ENCODE measurements around the gene ESYT3. TPM values are rescaled to one million over a fixed set of nuclear protein-coding genes. Genes with fewer than 3 reads are reported as not detected.

Gene ESYT3
- total and polyA plus RNA-seq, 9 of the 15 experiments (the other 6 are each of a cell fraction or from before 2014, with no cell fraction given): not detected

GRCh38 chr3:138429665-138430064 lies 4.8 kb upstream of the ESYT3 start (continued):
- no peak for TF ChIP-seq SAFB (IDR thresholded peaks at IDR 0.05; ENCODE audit: borderline replicate concordance, low read depth, low read length)
- TF ChIP-seq ZNF263 (CRISPR knock-in tag; IDR thresholded peaks at IDR 0.05; ENCODE audit: borderline replicate concordance): peak; percentile 23; the same call in 1 of the 2 replicates
- TF ChIP-seq NBN (IDR thresholded peaks at IDR 0.05; ENCODE audit: low read depth): no peak
- TF ChIP-seq ARHGAP35 (IDR thresholded peaks at IDR 0.05; ENCODE audit: partially characterized antibody): no peak
- TF ChIP-seq TCF3 (CRISPR knock-in tag; IDR thresholded peaks at IDR 0.05): peak; percentile 31
- peak; percentile 55 for TF ChIP-seq CBFA2T2 (conservative IDR thresholded peaks at IDR 0.05)
- peak; percentile 53; the same call in 1 of the 2 replicates for TF ChIP-seq SMARCE1 (IDR thresholded peaks at IDR 0.05)
- no peak for TF ChIP-seq SPI1 (IDR thresholded peaks at IDR 0.05; ENCODE audit: borderline replicate concordance, low read depth, low read length)
- TF ChIP-seq, protein P1, sequence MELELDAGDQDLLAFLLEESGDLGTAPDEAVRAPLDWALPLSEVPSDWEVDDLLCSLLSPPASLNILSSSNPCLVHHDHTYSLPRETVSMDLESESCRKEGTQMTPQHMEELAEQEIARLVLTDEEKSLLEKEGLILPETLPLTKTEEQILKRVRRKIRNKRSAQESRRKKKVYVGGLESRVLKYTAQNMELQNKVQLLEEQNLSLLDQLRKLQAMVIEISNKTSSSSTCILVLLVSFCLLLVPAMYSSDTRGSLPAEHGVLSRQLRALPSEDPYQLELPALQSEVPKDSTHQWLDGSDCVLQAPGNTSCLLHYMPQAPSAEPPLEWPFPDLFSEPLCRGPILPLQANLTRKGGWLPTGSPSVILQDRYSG (tag; conservative IDR thresholded peaks at IDR 0.05; ENCODE audit: low read depth): no peak
- TF ChIP-seq MEIS2 (IDR thresholded peaks at IDR 0.05; ENCODE audit: partially characterized antibody): no peak
- TF ChIP-seq ZNF584 (CRISPR knock-in tag; IDR thresholded peaks at IDR 0.05; ENCODE audit: low read depth): no peak
- TF ChIP-seq CHCHD3 (CRISPR knock-in tag; IDR thresholded peaks at IDR 0.05): no peak
- no peak for TF ChIP-seq RBM15 (IDR thresholded peaks at IDR 0.05; ENCODE audit: insufficient read depth, low read length)
- TF ChIP-seq, protein P2, sequence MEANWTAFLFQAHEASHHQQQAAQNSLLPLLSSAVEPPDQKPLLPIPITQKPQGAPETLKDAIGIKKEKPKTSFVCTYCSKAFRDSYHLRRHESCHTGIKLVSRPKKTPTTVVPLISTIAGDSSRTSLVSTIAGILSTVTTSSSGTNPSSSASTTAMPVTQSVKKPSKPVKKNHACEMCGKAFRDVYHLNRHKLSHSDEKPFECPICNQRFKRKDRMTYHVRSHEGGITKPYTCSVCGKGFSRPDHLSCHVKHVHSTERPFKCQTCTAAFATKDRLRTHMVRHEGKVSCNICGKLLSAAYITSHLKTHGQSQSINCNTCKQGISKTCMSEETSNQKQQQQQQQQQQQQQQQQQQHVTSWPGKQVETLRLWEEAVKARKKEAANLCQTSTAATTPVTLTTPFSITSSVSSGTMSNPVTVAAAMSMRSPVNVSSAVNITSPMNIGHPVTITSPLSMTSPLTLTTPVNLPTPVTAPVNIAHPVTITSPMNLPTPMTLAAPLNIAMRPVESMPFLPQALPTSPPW (CRISPR knock-in tag; IDR thresholded peaks at IDR 0.05): no peak
- TF ChIP-seq, protein P3, sequence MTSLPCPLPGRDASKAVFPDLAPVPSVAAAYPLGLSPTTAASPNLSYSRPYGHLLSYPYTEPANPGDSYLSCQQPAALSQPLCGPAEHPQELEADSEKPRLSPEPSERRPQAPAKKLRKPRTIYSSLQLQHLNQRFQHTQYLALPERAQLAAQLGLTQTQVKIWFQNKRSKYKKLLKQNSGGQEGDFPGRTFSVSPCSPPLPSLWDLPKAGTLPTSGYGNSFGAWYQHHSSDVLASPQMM (CRISPR knock-in tag; IDR thresholded peaks at IDR 0.05): no peak
- no peak for TF ChIP-seq UBTF (IDR thresholded peaks at IDR 0.05; ENCODE audit: borderline replicate concordance in 1 of 2, low read depth in 2 of 2, low read length in 2 of 2)
- no peak for TF ChIP-seq TAF15 (IDR thresholded peaks at IDR 0.05; ENCODE audit: low read depth, low read length)
- TF ChIP-seq, protein P4, sequence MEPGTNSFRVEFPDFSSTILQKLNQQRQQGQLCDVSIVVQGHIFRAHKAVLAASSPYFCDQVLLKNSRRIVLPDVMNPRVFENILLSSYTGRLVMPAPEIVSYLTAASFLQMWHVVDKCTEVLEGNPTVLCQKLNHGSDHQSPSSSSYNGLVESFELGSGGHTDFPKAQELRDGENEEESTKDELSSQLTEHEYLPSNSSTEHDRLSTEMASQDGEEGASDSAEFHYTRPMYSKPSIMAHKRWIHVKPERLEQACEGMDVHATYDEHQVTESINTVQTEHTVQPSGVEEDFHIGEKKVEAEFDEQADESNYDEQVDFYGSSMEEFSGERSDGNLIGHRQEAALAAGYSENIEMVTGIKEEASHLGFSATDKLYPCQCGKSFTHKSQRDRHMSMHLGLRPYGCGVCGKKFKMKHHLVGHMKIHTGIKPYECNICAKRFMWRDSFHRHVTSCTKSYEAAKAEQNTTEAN (CRISPR knock-in tag; IDR thresholded peaks at IDR 0.05): no peak
- TF ChIP-seq PURB (CRISPR knock-in tag; IDR thresholded peaks at IDR 0.05; ENCODE audit: low read depth): no peak
- TF ChIP-seq TRIM24 (IDR thresholded peaks at IDR 0.05): 0 out of 4 replicates have a peak, but pooled peaks of 1 of the 2 experiments have one; percentile 22
- no peak for TF ChIP-seq KDM2B (CRISPR knock-in tag; IDR thresholded peaks at IDR 0.05)
- peak; percentile 69 for TF ChIP-seq TEAD4 (IDR thresholded peaks at IDR 0.05; ENCODE audit: low read length)
- TF ChIP-seq TEAD4 (CRISPR knock-in tag; IDR thresholded peaks at IDR 0.05; ENCODE audit: borderline replicate concordance): no peak
- no peak for TF ChIP-seq PTBP1 (IDR thresholded peaks at IDR 0.05; ENCODE audit: low read depth, low read length)

Data from K562 (cell line).